Hepatocyte (in vitro differentiated cells): Measurements from ENCODE around the gene PDGFRB. TPM values are rescaled to one million over a fixed set of nuclear protein-coding genes. Genes with fewer than 3 reads are reported as not detected.

Experiments
- DNase-seq: peaks from one replicate; pipeline ENCODE4 v3.0.0-alpha.2; 2016; ENCODE audit warnings: low spot score
- H2AFZ ChIP-seq: fragments of 200-600 bp; sonication (generic); 2 replicates; pipeline ENCODE4 v1.6.0; 2016; ENCODE audit warnings: antibody characterized with exemption, mild to moderate bottlenecking
- H3K27ac ChIP-seq: fragments of 200-600 bp; sonication (generic); 2 replicates; pipeline ENCODE4 v1.5.1; 2016; ENCODE audit warnings: mild to moderate bottlenecking
- H3K27me3 ChIP-seq: fragments of 200-600 bp; sonication (generic); 2 replicates; pipeline ENCODE4 v1.6.1; 2016
- H3K36me3 ChIP-seq: fragments of 200-600 bp; sonication (generic); replicated peaks from 2 replicates; pipeline ENCODE4 v1.5.1; 2016; ENCODE audit warnings: low read depth; ENCODE audit not compliant: insufficient read depth
- H3K4me1 ChIP-seq: fragments of 200-600 bp; sonication (generic); 2 replicates; pipeline ENCODE4 v1.5.1; 2016; ENCODE audit warnings: mild to moderate bottlenecking, moderate library complexity; ENCODE audit not compliant: insufficient read depth
- H3K4me2 ChIP-seq: fragments of 200-600 bp; sonication (generic); 2 replicates; pipeline ENCODE4 v1.6.0; 2016
- H3K4me3 ChIP-seq: fragments of 200-600 bp; sonication (generic); 2 replicates; pipeline ENCODE4 v1.5.1; 2016; ENCODE audit warnings: mild to moderate bottlenecking
- H3K79me2 ChIP-seq: fragments of 200-600 bp; sonication (generic); 2 replicates; pipeline ENCODE4 v1.6.0; 2017; ENCODE audit warnings: mild to moderate bottlenecking
- H3K9me2 ChIP-seq: fragments of 200-600 bp; sonication (generic); replicated peaks from 2 replicates; pipeline ENCODE4 v1.6.0; 2017; ENCODE audit warnings: mild to moderate bottlenecking; ENCODE audit not compliant: insufficient read depth
- H3K9me3 ChIP-seq: fragments of 200-600 bp; sonication (generic); 2 replicates; pipeline ENCODE4 v1.5.1; 2016; ENCODE audit warnings: low read depth, mild to moderate bottlenecking
- H4K20me1 ChIP-seq: fragments of 200-600 bp; sonication (generic); 2 replicates; pipeline ENCODE4 v1.6.0; 2016; ENCODE audit warnings: mild to moderate bottlenecking; ENCODE audit not compliant: insufficient read depth, poor library complexity, severe bottlenecking
- CTCF ChIP-seq: fragments of 200-600 bp; sonication (generic); IDR thresholded peaks from 2 replicates; pipeline ENCODE4 v1.5.1; 2016; ENCODE audit warnings: antibody characterized with exemption, mild to moderate bottlenecking; ENCODE audit not compliant: poor library complexity
- EZH2 ChIP-seq: fragments of 200-600 bp; sonication (generic); IDR thresholded peaks from 2 replicates; pipeline ENCODE4 v1.6.1; 2016; ENCODE audit warnings: antibody characterized with exemption, mild to moderate bottlenecking, borderline replicate concordance
- EZH2phosphoT487 ChIP-seq: fragments of 200-600 bp; sonication (generic); IDR thresholded peaks from one replicate; pipeline ENCODE4 v1.6.1; 2018; ENCODE audit warnings: antibody characterized with exemption, mild to moderate bottlenecking, low read depth, moderate library complexity; ENCODE audit not compliant: unreplicated experiment, severe bottlenecking
- WGBS: methylation state at CpG from one replicate; pipeline ENCODE4 v1.1.6; 2016; ENCODE audit warnings: low lambda C conversion rate; ENCODE audit errors: missing lambda C conversion rate; 5-methylcytosine and 5-hydroxymethylcytosine counted together
- polyA plus RNA-seq: library from polyadenylated mRNA; unstranded; fragments of >200 nt; fragmentation: Nextera tagmentation; extraction: Ambion mirVana; gene quantifications from 2 replicates; pipeline ENCODE4 v1.2.1, GENCODE V29; 2016
- total RNA-seq: library from RNA; depleted of rRNA; stranded (reverse); fragments of >200 nt; gene quantifications from 2 replicates; pipeline ENCODE4 v1.2.3, GENCODE V29; 2014

PDGFRB gene
- total and polyA plus RNA-seq, 2 experiments from 2014 or later, result 55.1 to 55.2 TPM

GRCh38 chr5:150202501-150202900 is 46.9 kb upstream of the PDGFRB start:
- H3K9me2 ChIP-seq, result no peaks in the 10 kb centered on the region
- no peaks in the 10 kb centered on the region for H3K9me3 ChIP-seq
- no peaks in the 10 kb centered on the region for H3K36me3 ChIP-seq
- H3K27ac ChIP-seq, result no peak overlapping the region
- no peak overlapping the region for H2AFZ ChIP-seq
- WGBS, result 97% methylated on average over 10 of the region's 10 CpGs
- H3K79me2 ChIP-seq, result no peaks in the 10 kb centered on the region
- TF ChIP-seq EZH2 (no peak), CTCF (no peak), EZH2phosphoT487 (no peak)
- H4K20me1 ChIP-seq, result no peaks in the 10 kb centered on the region
- no peak for DNase-seq
- no peaks in the 10 kb centered on the region for H3K4me1 ChIP-seq
- no peaks in the 10 kb centered on the region for H3K27me3 ChIP-seq
- H3K4me3 ChIP-seq, result no peak overlapping the region
- H3K4me2 ChIP-seq, result no peak overlapping the region

GRCh38 chr5:150197476-150197875 is 41.8 kb upstream of the PDGFRB start:
- H3K9me3 ChIP-seq, result no peaks in the 10 kb centered on the region
- TF ChIP-seq EZH2, result no peak
- no peak for TF ChIP-seq CTCF
- no peak for TF ChIP-seq EZH2phosphoT487
- 92% methylated on average over 1 of the region's 1 CpG for WGBS

GRCh38 chr5:150196986-150197385 is 41.3 kb upstream of the PDGFRB start:
- H3K4me2 ChIP-seq, result no peak overlapping the region
- no peaks in the 10 kb centered on the region for H3K9me3 ChIP-seq
- no peak for TF ChIP-seq EZH2phosphoT487
- TF ChIP-seq CTCF, result no peak
- TF ChIP-seq EZH2, result no peak
- 94% methylated on average over 16 of the region's 16 CpGs for WGBS
- no peak overlapping the region for H3K27ac ChIP-seq
- no peaks in the 10 kb centered on the region for H3K79me2 ChIP-seq
- no peak for DNase-seq
- no peak overlapping the region for H3K4me3 ChIP-seq
- no peaks in the 10 kb centered on the region for H3K4me1 ChIP-seq
- H3K27me3 ChIP-seq, result peaks cover 5% of the 10 kb centered on the region
- H2AFZ ChIP-seq, result no peak overlapping the region
- no peaks in the 10 kb centered on the region for H4K20me1 ChIP-seq
- no peaks in the 10 kb centered on the region for H3K36me3 ChIP-seq
- no peaks in the 10 kb centered on the region for H3K9me2 ChIP-seq

More at GRCh38 chr5:150197476-150197875, 41.8 kb upstream of the PDGFRB start:
- H3K36me3 ChIP-seq, result no peaks in the 10 kb centered on the region
- no peak for DNase-seq
- H3K79me2 ChIP-seq, result no peaks in the 10 kb centered on the region
- H3K4me1 ChIP-seq, result no peaks in the 10 kb centered on the region
- no peak overlapping the region for H3K4me2 ChIP-seq
- H2AFZ ChIP-seq, result no peak overlapping the region
- H3K9me2 ChIP-seq, result no peaks in the 10 kb centered on the region
- H3K27me3 ChIP-seq, result no peaks in the 10 kb centered on the region
- H3K27ac ChIP-seq, result no peak overlapping the region
- H4K20me1 ChIP-seq, result no peaks in the 10 kb centered on the region
- H3K4me3 ChIP-seq, result no peak overlapping the region

- Histone ChIP-seq H3K79me2 (no peaks in the 10 kb centered on the region), H3K4me3 (no peak overlapping the region), H3K27ac (no peak overlapping the region), H2AFZ (no peak overlapping the region), H3K36me3 (no peaks in the 10 kb centered on the region), H3K9me2 (no peaks in the 10 kb centered on the region), H3K4me2 (no peak overlapping the region), H3K27me3 (peaks cover 8% of the 10 kb centered on the region), H3K9me3 (no peaks in the 10 kb centered on the region), H3K4me1 (no peaks in the 10 kb centered on the region), H4K20me1 (no peaks in the 10 kb centered on the region)
- WGBS, result 75% methylated on average over 5 of the region's 5 CpGs
- TF ChIP-seq CTCF (no peak), EZH2 (no peak), EZH2phosphoT487 (no peak)
- no peak for DNase-seq
These were observed 40.9 kb upstream of the PDGFRB start for GRCh38 chr5:150196514-150196913.
